Right atrium auricular region (tissue), 2 donors: ENCODE data around the gene HPSE2. TPM values are rescaled to one million over a fixed set of nuclear protein-coding genes. Genes with fewer than 3 reads are reported as not detected.

Experiments
- DNase-seq: peaks from one replicate; pipeline ENCODE4 v3.0.0-alpha.2; 2019; ENCODE audit warnings: low spot score
- H3K27ac ChIP-seq, 2 donors: fragments of 200-600 bp; sonication (generic); 1 replicate in 1 of 2; 2 replicates in 1 of 2; pipeline ENCODE4 v1.5.1; 2016 to 2019
- H3K27me3 ChIP-seq, 2 donors: fragments of 200-600 bp; sonication (generic); one replicate each; pipeline versions ENCODE4 v1.5.1 to v1.6.0; 2017 to 2019
- H3K36me3 ChIP-seq: fragments of 200-600 bp; sonication (generic); one replicate; pipeline ENCODE4 v1.5.1; 2016
- H3K4me1 ChIP-seq, 2 donors: fragments of 200-600 bp; sonication (generic); one replicate each; pipeline versions ENCODE4 v1.5.1 to v1.6.0; 2017 to 2019
- H3K4me3 ChIP-seq, 2 donors: fragments of 200-600 bp; sonication (generic); 1 replicate in 1 of 2; 2 replicates in 1 of 2; pipeline ENCODE4 v1.5.1; 2017 to 2019; ENCODE audit warnings: mild to moderate bottlenecking in 1 of 2, moderate library complexity in 1 of 2
- H3K9me3 ChIP-seq, 2 donors: fragments of 200-600 bp; sonication (generic); one replicate each; pipeline ENCODE4 v1.5.1; 2019
- total RNA-seq, 2 donors: library from RNA; depleted of rRNA; stranded (reverse); fragments of >200 nt; gene quantifications; one replicate each; pipeline ENCODE4 v1.1.0, GENCODE V29; 2016
- TF ChIP-seq, protein P1 (sequence below), 2 donors: fragments of 200-600 bp; sonication (generic); IDR thresholded peaks; one replicate each; pipeline ENCODE4 v1.5.1; 2019; ENCODE audit warnings: antibody characterized with exemption in 2 of 2

The HPSE2 gene
- total RNA-seq, 2 donors from 2014 or later: not detected

GRCh38 chr10:98852686-98853085 lies 383.0 kb downstream of the HPSE2 start:
- Histone ChIP-seq H3K4me1 (no peaks in the 10 kb centered on the region), H3K27ac (no peak overlapping the region), H3K4me3 (no peak overlapping the region), H3K9me3 (no peaks in the 10 kb centered on the region), H3K36me3 (no peaks in the 10 kb centered on the region), H3K27me3 (no peaks in the 10 kb centered on the region)
- TF ChIP-seq, protein P1, sequence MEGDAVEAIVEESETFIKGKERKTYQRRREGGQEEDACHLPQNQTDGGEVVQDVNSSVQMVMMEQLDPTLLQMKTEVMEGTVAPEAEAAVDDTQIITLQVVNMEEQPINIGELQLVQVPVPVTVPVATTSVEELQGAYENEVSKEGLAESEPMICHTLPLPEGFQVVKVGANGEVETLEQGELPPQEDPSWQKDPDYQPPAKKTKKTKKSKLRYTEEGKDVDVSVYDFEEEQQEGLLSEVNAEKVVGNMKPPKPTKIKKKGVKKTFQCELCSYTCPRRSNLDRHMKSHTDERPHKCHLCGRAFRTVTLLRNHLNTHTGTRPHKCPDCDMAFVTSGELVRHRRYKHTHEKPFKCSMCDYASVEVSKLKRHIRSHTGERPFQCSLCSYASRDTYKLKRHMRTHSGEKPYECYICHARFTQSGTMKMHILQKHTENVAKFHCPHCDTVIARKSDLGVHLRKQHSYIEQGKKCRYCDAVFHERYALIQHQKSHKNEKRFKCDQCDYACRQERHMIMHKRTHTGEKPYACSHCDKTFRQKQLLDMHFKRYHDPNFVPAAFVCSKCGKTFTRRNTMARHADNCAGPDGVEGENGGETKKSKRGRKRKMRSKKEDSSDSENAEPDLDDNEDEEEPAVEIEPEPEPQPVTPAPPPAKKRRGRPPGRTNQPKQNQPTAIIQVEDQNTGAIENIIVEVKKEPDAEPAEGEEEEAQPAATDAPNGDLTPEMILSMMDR (IDR thresholded peaks at IDR 0.05): peak in 1 of 2 donors; percentile 13
- no peak for DNase-seq

- Histone ChIP-seq H3K27ac (no peak overlapping the region), H3K27me3 (no peaks in the 10 kb centered on the region), H3K4me1 (no peaks in the 10 kb centered on the region), H3K9me3 (no peaks in the 10 kb centered on the region), H3K36me3 (no peaks in the 10 kb centered on the region), H3K4me3 (no peak overlapping the region)
- TF ChIP-seq, protein P1 (IDR thresholded peaks at IDR 0.05): no peak
- DNase-seq: no peak
These were observed 387.3 kb downstream of the HPSE2 start for GRCh38 chr10:98848361-98848760.

DNA sequence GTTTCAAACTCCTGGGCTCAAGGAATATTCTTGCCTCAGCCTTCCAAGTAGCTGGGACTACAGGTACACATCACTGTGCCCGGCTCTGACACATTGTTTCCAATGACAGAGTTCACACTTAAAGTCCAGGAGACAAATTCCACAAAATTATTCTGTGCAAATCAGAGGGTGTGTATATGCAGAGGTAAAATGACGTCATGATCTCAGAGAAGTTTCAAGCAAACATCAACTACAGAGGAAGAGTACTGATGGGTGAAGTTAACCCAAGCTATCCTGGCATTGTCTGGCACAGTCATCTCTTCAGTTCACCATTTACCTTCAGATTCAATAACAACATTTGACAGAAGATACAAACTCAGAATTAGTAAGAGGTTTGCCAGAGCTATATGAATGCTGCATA lies 388.9 kb downstream of the HPSE2 start:
- no peak overlapping the region for H3K4me3 ChIP-seq
- H3K4me1 ChIP-seq: no peaks in the 10 kb centered on the region
- no peak for DNase-seq
- no peaks in the 10 kb centered on the region for H3K9me3 ChIP-seq
- H3K27me3 ChIP-seq: no peaks in the 10 kb centered on the region
- TF ChIP-seq, protein P1 (IDR thresholded peaks at IDR 0.05): no peak
- H3K27ac ChIP-seq: no peak overlapping the region
- no peaks in the 10 kb centered on the region for H3K36me3 ChIP-seq

DNA sequence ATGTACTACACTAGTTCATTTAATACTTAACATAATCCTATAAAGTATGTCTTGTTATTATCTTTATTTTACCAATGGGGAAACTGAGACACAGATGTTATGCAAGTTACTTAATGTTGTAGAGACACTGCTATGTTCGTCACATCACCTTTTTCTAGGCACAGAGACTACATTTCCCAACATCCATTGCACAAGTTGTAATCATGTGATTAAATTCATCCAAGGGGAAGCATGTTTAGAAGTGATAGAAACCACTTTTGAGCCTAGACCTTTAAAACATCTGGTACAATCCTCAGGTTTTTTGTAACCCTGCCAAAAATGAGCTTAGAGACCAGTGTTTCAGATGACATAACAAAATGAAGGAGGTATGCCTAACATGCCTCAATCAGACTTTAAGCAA lies 402.1 kb downstream of the HPSE2 start:
- H3K27me3 ChIP-seq: no peaks in the 10 kb centered on the region
- no peak overlapping the region for H3K4me3 ChIP-seq
- DNase-seq: no peak
- no peaks in the 10 kb centered on the region for H3K4me1 ChIP-seq
- H3K27ac ChIP-seq: no peak overlapping the region
- H3K36me3 ChIP-seq: no peaks in the 10 kb centered on the region
- TF ChIP-seq, protein P1 (IDR thresholded peaks at IDR 0.05): no peak
- H3K9me3 ChIP-seq: no peaks in the 10 kb centered on the region

GRCh38 chr10:98832738-98833137 lies 402.9 kb downstream of the HPSE2 start:
- Histone ChIP-seq H3K36me3 (no peaks in the 10 kb centered on the region), H3K27ac (no peak overlapping the region), H3K27me3 (no peaks in the 10 kb centered on the region), H3K4me1 (no peaks in the 10 kb centered on the region), H3K4me3 (no peak overlapping the region), H3K9me3 (no peaks in the 10 kb centered on the region)
- TF ChIP-seq, protein P1 (IDR thresholded peaks at IDR 0.05): no peak
- DNase-seq: no peak

DNA sequence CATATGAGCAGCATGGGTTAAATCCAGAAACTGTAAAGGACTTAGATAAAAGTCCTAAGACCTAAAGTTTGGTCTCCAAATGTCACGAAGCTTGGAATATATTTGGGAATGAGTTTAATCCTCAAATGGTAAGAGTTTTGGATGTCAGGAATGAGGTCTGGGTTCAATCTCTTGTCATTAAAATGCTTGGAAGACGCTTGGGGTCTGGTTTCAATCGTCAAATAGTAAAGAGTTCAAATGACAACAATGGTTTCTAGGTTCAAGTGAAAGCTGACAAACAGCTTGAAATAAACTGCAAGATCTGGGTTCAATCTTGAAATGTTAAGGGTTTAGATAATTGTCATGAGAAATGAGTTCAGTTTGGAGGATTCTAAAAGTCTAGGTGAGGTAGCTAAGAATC lies 403.5 kb downstream of the HPSE2 start:
- Histone ChIP-seq H3K9me3 (no peaks in the 10 kb centered on the region), H3K4me1 (no peaks in the 10 kb centered on the region), H3K27ac (no peak overlapping the region), H3K27me3 (no peaks in the 10 kb centered on the region), H3K36me3 (no peaks in the 10 kb centered on the region), H3K4me3 (no peak overlapping the region)
- DNase-seq: no peak
- TF ChIP-seq, protein P1 (IDR thresholded peaks at IDR 0.05): no peak
